PC-9 (cell line): Measurements from ENCODE around the gene OR2F2. TPM values are rescaled to one million over a fixed set of nuclear protein-coding genes. Genes with fewer than 3 reads are reported as not detected.

Experiments
- Bru-seq: library from RNA; stranded (reverse); fragments of 400-500 nt; gene quantifications from one replicate; lab custom pipeline; 2021; lab: Mats Ljungman, UMichigan
- BruChase-seq, 2 experiments: library from RNA; stranded (reverse); fragments of 400-500 nt; gene quantifications; one replicate each; lab custom pipeline; 2021; lab: Mats Ljungman, UMichigan
- BruUV-seq: library from RNA; stranded (reverse); fragments of 400-500 nt; replicated peaks from 2 replicates; lab custom pipeline; 2021; lab: Mats Ljungman, UMichigan
- CTCF ChIA-PET: fragments of 300-600 bp; sonication (Branson Sonifier 250); formaldehyde crosslinking; loops from one replicate; lab custom pipeline; 2022; ENCODE audit warnings: antibody characterized with exemption; lab: Charles Lee
- POLR2A ChIA-PET: fragments of 300-600 bp; sonication (Branson Sonifier 250); formaldehyde crosslinking; loops from one replicate; lab custom pipeline; 2022; ENCODE audit warnings: antibody characterized with exemption; ENCODE audit not compliant: unreplicated experiment; lab: Charles Lee
- DNase-seq, 2 experiments: peaks; one replicate each; pipeline versions ENCODE4 v3.0.0 to v3.0.0-alpha.2; 2015 to 2022; ENCODE audit warnings: mixed read lengths in 1 of 2
- H2AFZ ChIP-seq: fragments of 200-600 bp; sonication (generic); 2 replicates; pipeline ENCODE4 v1.8.1; 2017; ENCODE audit warnings: antibody characterized with exemption
- H3F3A ChIP-seq: fragments of 200-600 bp; sonication (generic); 2 replicates; pipeline ENCODE4 v1.8.1; 2017; ENCODE audit warnings: antibody characterized with exemption, mild to moderate bottlenecking, low read depth; ENCODE audit not compliant: insufficient read depth
- H3K27ac ChIP-seq: fragments of 200-600 bp; sonication (generic); 2 replicates; pipeline ENCODE4 v1.6.1; 2016; ENCODE audit warnings: mixed run types
- H3K27me3 ChIP-seq: fragments of 200-600 bp; sonication (generic); 2 replicates; pipeline ENCODE4 v1.6.1; 2016; ENCODE audit warnings: low read depth, mixed run types; ENCODE audit not compliant: insufficient read depth
- H3K36me3 ChIP-seq: fragments of 200-600 bp; sonication (generic); 2 replicates; pipeline ENCODE4 v1.6.1; 2016; ENCODE audit warnings: low read depth, mixed run types
- H3K4me1 ChIP-seq: fragments of 200-600 bp; sonication (generic); replicated peaks from 2 replicates; pipeline ENCODE4 v1.6.1; 2016; ENCODE audit warnings: mixed run types; ENCODE audit not compliant: insufficient read depth
- H3K4me2 ChIP-seq: fragments of 200-600 bp; sonication (generic); 2 replicates; pipeline ENCODE4 v1.6.1; 2017; ENCODE audit warnings: mixed run types
- H3K4me3 ChIP-seq: fragments of 200-600 bp; sonication (generic); 2 replicates; pipeline ENCODE4 v1.6.1; 2016; ENCODE audit warnings: mixed run types
- H3K79me2 ChIP-seq: fragments of 200-600 bp; sonication (generic); 2 replicates; pipeline ENCODE4 v1.6.1; 2017; ENCODE audit warnings: low read depth, mixed run types
- H3K9me2 ChIP-seq: fragments of 200-600 bp; sonication (generic); 2 replicates; pipeline ENCODE4 v1.8.1; 2017; ENCODE audit warnings: mild to moderate bottlenecking; ENCODE audit not compliant: insufficient read depth
- H3K9me3 ChIP-seq: fragments of 200-600 bp; sonication (generic); 2 replicates; pipeline ENCODE4 v1.8.1; 2016; ENCODE audit warnings: low read depth; ENCODE audit not compliant: insufficient read depth
- H4K20me1 ChIP-seq: fragments of 200-600 bp; sonication (generic); 2 replicates; pipeline ENCODE4 v1.8.1; 2017; ENCODE audit not compliant: insufficient read depth
- EZH2 ChIP-seq: fragments of 200-600 bp; sonication (generic); IDR thresholded peaks from 2 replicates; pipeline ENCODE4 v1.8.0; 2017; ENCODE audit warnings: antibody characterized with exemption, low read depth
- intact Hi-C: fragments of 100-400 bp; cut with micrococcal nuclease; formaldehyde crosslinking; loops from one replicate; pipeline ENCODE4 v1.10.0; 2022; ENCODE audit not compliant: unreplicated experiment
- long read RNA-seq: library from polyadenylated mRNA; stranded (forward); transcript quantifications from one replicate; pipeline ENCODE4 v2.0.0, GENCODE V29; 2022
- total RNA-seq: library from RNA; stranded (reverse); gene quantifications from 2 replicates; pipeline ENCODE4 v1.2.3, GENCODE V29; 2021
- TF ChIP-seq, protein P1 (sequence below): fragments of 200-600 bp; sonication (generic); conservative IDR thresholded peaks from 2 replicates; pipeline ENCODE4 v1.6.1; 2017; ENCODE audit warnings: mixed run types, antibody characterized with exemption, mild to moderate bottlenecking, moderate library complexity

Gene OR2F2
- total RNA-seq (not detected in 2 replicates), Bru-seq, nascent RNA (not detected), BruChase-seq, experiment 1, labeled RNA remaining after a 2-hour chase (not detected), BruChase-seq, experiment 2, labeled RNA remaining after a 6-hour chase (not detected)
- long read RNA-seq: 0 reads

GRCh38 chr7:143934526-143935325 lies at the start of gene OR2F2:
Gene OR2F2, plus strand, starts transcription at chr7:143935233. Its CDS starts 0 bp downstream, at chr7:143935233.
- no peak for DNase-seq
- no peaks in the 10 kb centered on the region; the same call in 1 of the 2 replicates for H3F3A ChIP-seq
- peak within 1 kb of the TSS; percentile 61; the same call in 1 of the 2 replicates for H2AFZ ChIP-seq
- H3K79me2 ChIP-seq: no peaks in the 10 kb centered on the region
- no peak within 1 kb of the TSS for H3K4me2 ChIP-seq
- H3K4me1 ChIP-seq: no peaks in the 10 kb centered on the region
- H3K9me3 ChIP-seq: no peaks in the 10 kb centered on the region
- no peak within 1 kb of the TSS for H3K4me3 ChIP-seq
- H3K27me3 ChIP-seq: no peaks in the 10 kb centered on the region
- CTCF ChIA-PET: no interaction called here
- POLR2A ChIA-PET: no interaction called here
- no peaks in the 10 kb centered on the region for H4K20me1 ChIP-seq
- no TSS peak for BruUV-seq
- no peaks in the 10 kb centered on the region for H3K36me3 ChIP-seq
- no peak within 1 kb of the TSS for H3K27ac ChIP-seq
- H3K9me2 ChIP-seq: peaks cover 6% of the 10 kb centered on the region; the same call in 1 of the 2 replicates
- TF ChIP-seq, protein P1, sequence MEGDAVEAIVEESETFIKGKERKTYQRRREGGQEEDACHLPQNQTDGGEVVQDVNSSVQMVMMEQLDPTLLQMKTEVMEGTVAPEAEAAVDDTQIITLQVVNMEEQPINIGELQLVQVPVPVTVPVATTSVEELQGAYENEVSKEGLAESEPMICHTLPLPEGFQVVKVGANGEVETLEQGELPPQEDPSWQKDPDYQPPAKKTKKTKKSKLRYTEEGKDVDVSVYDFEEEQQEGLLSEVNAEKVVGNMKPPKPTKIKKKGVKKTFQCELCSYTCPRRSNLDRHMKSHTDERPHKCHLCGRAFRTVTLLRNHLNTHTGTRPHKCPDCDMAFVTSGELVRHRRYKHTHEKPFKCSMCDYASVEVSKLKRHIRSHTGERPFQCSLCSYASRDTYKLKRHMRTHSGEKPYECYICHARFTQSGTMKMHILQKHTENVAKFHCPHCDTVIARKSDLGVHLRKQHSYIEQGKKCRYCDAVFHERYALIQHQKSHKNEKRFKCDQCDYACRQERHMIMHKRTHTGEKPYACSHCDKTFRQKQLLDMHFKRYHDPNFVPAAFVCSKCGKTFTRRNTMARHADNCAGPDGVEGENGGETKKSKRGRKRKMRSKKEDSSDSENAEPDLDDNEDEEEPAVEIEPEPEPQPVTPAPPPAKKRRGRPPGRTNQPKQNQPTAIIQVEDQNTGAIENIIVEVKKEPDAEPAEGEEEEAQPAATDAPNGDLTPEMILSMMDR: no peak
- no peak for TF ChIP-seq EZH2
- intact Hi-C loops: no loop called here

GRCh38 chr7:143885951-143886350 lies 49.1 kb upstream of the OR2F2 start:
- H3K9me3 ChIP-seq: 0 out of 2 replicates have a peak, but pooled peaks cover 3% of the 10 kb centered on the region
- no peak overlapping the region for H2AFZ ChIP-seq
- no peak for TF ChIP-seq EZH2
- TF ChIP-seq, protein P1: no peak
- intact Hi-C loops: no loop called here
- H3K36me3 ChIP-seq: no peaks in the 10 kb centered on the region
- H3K27me3 ChIP-seq: no peaks in the 10 kb centered on the region
- H3K9me2 ChIP-seq: no peaks in the 10 kb centered on the region
- no peaks in the 10 kb centered on the region; the same call in 1 of the 2 replicates for H3F3A ChIP-seq
- no peaks in the 10 kb centered on the region for H4K20me1 ChIP-seq
- no peaks in the 10 kb centered on the region for H3K4me1 ChIP-seq
- CTCF ChIA-PET: no interaction called here
- no TSS peak for BruUV-seq
- no peaks in the 10 kb centered on the region for H3K79me2 ChIP-seq
- POLR2A ChIA-PET: no interaction called here
- DNase-seq: no peak
- no peak overlapping the region for H3K4me3 ChIP-seq
- H3K27ac ChIP-seq: no peak overlapping the region
- no peak overlapping the region for H3K4me2 ChIP-seq

- Histone ChIP-seq H2AFZ (no peak overlapping the region), H3K4me3 (no peak overlapping the region), H3K4me2 (no peak overlapping the region), H3K36me3 (no peaks in the 10 kb centered on the region), H3K4me1 (no peaks in the 10 kb centered on the region), H3F3A (no peaks in the 10 kb centered on the region; the same call in 1 of the 2 replicates), H3K9me3 (0 out of 2 replicates have a peak, but pooled peaks cover 3% of the 10 kb centered on the region), H3K27ac (no peak overlapping the region), H3K9me2 (no peaks in the 10 kb centered on the region), H3K27me3 (no peaks in the 10 kb centered on the region), H4K20me1 (no peaks in the 10 kb centered on the region), H3K79me2 (no peaks in the 10 kb centered on the region)
- ChIA-PET CTCF (no interaction called here), POLR2A (no interaction called here)
- BruUV-seq: no TSS peak
- no peak for TF ChIP-seq EZH2
- TF ChIP-seq, protein P1: no peak
- intact Hi-C loops: no loop called here
- no peak for DNase-seq
Observed at GRCh38 chr7:143886826-143887477, 48.1 kb upstream of the OR2F2 start.
